Endothelial cell of umbilical vein (primary cell): ENCODE measurements around the gene IWS1. TPM values are rescaled to one million over a fixed set of nuclear protein-coding genes. Genes with fewer than 3 reads are reported as not detected.

Experiments used
- BruUV-seq: library from RNA; stranded (reverse); fragments of 400-500 nt; replicated peaks from 2 replicates; lab custom pipeline; 2021; lab: Mats Ljungman, UMichigan
- CTCF ChIA-PET: fragments of 300-600, 350-600 bp; sonication (Branson Sonifier 250); formaldehyde crosslinking; loops from one replicate; lab custom pipeline; 2021; ENCODE audit warnings: antibody characterized with exemption, inconsistent platforms; lab: Charles Lee
- POLR2A ChIA-PET: fragments of 300-600, 350-600 bp; sonication (Branson Sonifier 250); formaldehyde crosslinking; loops from one replicate; lab custom pipeline; 2021; ENCODE audit warnings: antibody characterized with exemption, inconsistent platforms; lab: Charles Lee
- DNase-seq: peaks from one replicate; pipeline ENCODE4 v3.0.0-alpha.2; 2011; ENCODE audit warnings: low read depth, low spot score
- FAIRE-seq: peaks from 2 replicates; lab custom pipeline; 2011; peaks lifted over from hg19 to GRCh38; lab: Jason Lieb, UNC
- H2AFZ ChIP-seq: 2 replicates; pipeline ENCODE4 v1.6.0; 2012; ENCODE audit warnings: low read depth, low read length, control low read depth, inconsistent platforms
- H3K27ac ChIP-seq: 2 replicates; pipeline ENCODE4 v1.5.1; 2011; ENCODE audit warnings: low read depth, mild to moderate bottlenecking, control low read depth, low read length, moderate library complexity; ENCODE audit not compliant: insufficient read depth
- H3K27me3 ChIP-seq, 2 experiments: 2 replicates each; pipeline versions ENCODE4 v1.6.0 to v1.6.1; 2011; ENCODE audit warnings: low read length in 2 of 2, mixed read lengths in 1 of 2; ENCODE audit not compliant: control insufficient read depth in 2 of 2, insufficient read depth in 2 of 2
- H3K36me3 ChIP-seq, 2 experiments: 2 replicates in 1 of 2; 3 replicates in 1 of 2; pipeline ENCODE4 v1.5.1; 2011; ENCODE audit warnings: low read length in 2 of 2, mild to moderate bottlenecking in 1 of 2, moderate library complexity in 1 of 2; ENCODE audit not compliant: control insufficient read depth in 2 of 2, insufficient read depth in 2 of 2; ENCODE audit errors: extremely low read depth in 1 of 2
- H3K4me1 ChIP-seq: 3 replicates; pipeline ENCODE4 v1.5.1; 2011; ENCODE audit warnings: mild to moderate bottlenecking, low read length; ENCODE audit not compliant: control insufficient read depth, insufficient read depth; ENCODE audit errors: extremely low read depth
- H3K4me2 ChIP-seq: 2 replicates; pipeline ENCODE4 v1.6.1; 2011; ENCODE audit warnings: low read length, control low read depth, mixed read lengths; ENCODE audit not compliant: insufficient read depth
- H3K4me3 ChIP-seq, 3 experiments: fragments of 200-600 bp in 1 of 3; sonication (generic), shearing (Covaris generic) in 1 of 3; replicated peaks in 1 of 3; 2 replicates each; pipeline ENCODE4 v1.5.1; 2011 to 2016; ENCODE audit warnings: control low read depth in 3 of 3, low read length in 3 of 3, mild to moderate bottlenecking in 2 of 3, inconsistent platforms in 1 of 3, low read depth in 1 of 3, moderate library complexity in 1 of 3; ENCODE audit not compliant: insufficient read depth in 1 of 3
- H3K79me2 ChIP-seq: 2 replicates; pipeline ENCODE4 v1.6.0; 2012; ENCODE audit warnings: low read length, inconsistent platforms; ENCODE audit not compliant: control insufficient read depth, insufficient read depth
- H3K9ac ChIP-seq: replicated peaks from 2 replicates; pipeline ENCODE3; 2011; ENCODE audit warnings: low read length, control low read depth; ENCODE audit not compliant: insufficient read depth; ENCODE audit errors: extremely low read depth
- H3K9me1 ChIP-seq: replicated peaks from 3 replicates; pipeline ENCODE4 v1.6.0; 2011; ENCODE audit warnings: mild to moderate bottlenecking, low read length; ENCODE audit not compliant: control insufficient read depth, insufficient read depth; ENCODE audit errors: extremely low read depth
- H3K9me3 ChIP-seq: replicated peaks from 2 replicates; pipeline ENCODE4 v1.5.1; 2012; ENCODE audit warnings: low read length, inconsistent platforms; ENCODE audit not compliant: control insufficient read depth, insufficient read depth
- H4K20me1 ChIP-seq: replicated peaks from 2 replicates; pipeline ENCODE3; 2011; ENCODE audit warnings: mild to moderate bottlenecking, low read length; ENCODE audit not compliant: control insufficient read depth, insufficient read depth; ENCODE audit errors: extremely low read depth
- CTCF ChIP-seq, 2 donors: IDR thresholded peaks; 1 replicate in 1 of 2; 2 replicates in 1 of 2; pipeline ENCODE4 v1.5.1; 2011; ENCODE audit warnings: low read length in 2 of 2, mild to moderate bottlenecking in 2 of 2, moderate library complexity in 2 of 2, control low read depth in 1 of 2, inconsistent platforms in 1 of 2, low read depth in 1 of 2; ENCODE audit not compliant: insufficient read depth in 1 of 2; ENCODE audit errors: extremely low read depth in 1 of 2
- EZH2 ChIP-seq: IDR thresholded peaks from 2 replicates; pipeline ENCODE4 v1.6.1; 2012; ENCODE audit warnings: borderline replicate concordance, low read depth, mild to moderate bottlenecking, moderate library complexity, low read length, inconsistent platforms; ENCODE audit not compliant: severe bottlenecking
- FOS ChIP-seq: IDR thresholded peaks from 2 replicates; pipeline ENCODE4 v1.6.1; 2011; ENCODE audit warnings: mild to moderate bottlenecking, low read length, moderate library complexity, borderline replicate concordance; ENCODE audit not compliant: insufficient read depth
- GATA2 ChIP-seq: IDR thresholded peaks from 2 replicates; pipeline ENCODE4 v1.7.0; 2011; ENCODE audit warnings: low read depth, mild to moderate bottlenecking, moderate library complexity, mixed read lengths, low read length; ENCODE audit not compliant: insufficient read length, insufficient read depth
- JUN ChIP-seq: IDR thresholded peaks from 2 replicates; pipeline ENCODE4 v1.6.1; 2011; ENCODE audit warnings: borderline replicate concordance, low read depth; ENCODE audit not compliant: insufficient read length, insufficient read depth
- MAX ChIP-seq: IDR thresholded peaks from 2 replicates; pipeline ENCODE4 v1.6.1; 2011; ENCODE audit not compliant: insufficient read depth, insufficient read length
- MYC ChIP-seq: IDR thresholded peaks from one replicate; pipeline ENCODE4 v1.6.1; 2011; ENCODE audit warnings: mild to moderate bottlenecking, low read depth, low read length
- POLR2A ChIP-seq: IDR thresholded peaks from 2 replicates; pipeline ENCODE4 v1.6.1; 2012; ENCODE audit warnings: low read depth, mild to moderate bottlenecking, control low read depth, low read length
- POLR2AphosphoS5 ChIP-seq: IDR thresholded peaks from 2 replicates; pipeline ENCODE4 v1.6.1; 2012; ENCODE audit warnings: low read depth, mild to moderate bottlenecking, control low read depth, low read length, moderate library complexity; ENCODE audit not compliant: insufficient read depth
- dilution Hi-C: fragments of 300-500 bp; cut with MboI; formaldehyde crosslinking; loops from one replicate; pipeline ENCODE4 v1.15.0; 2019; ENCODE audit warnings: low sequenced_read_pairs; ENCODE audit not compliant: extremely low pct_ligation_motif_present
- intact Hi-C: fragments of 100-400 bp; cut with micrococcal nuclease; formaldehyde crosslinking; loops from one replicate; pipeline ENCODE4 v1.10.0; 2022
- polyA plus RNA-seq, 4 experiments: library from polyadenylated mRNA; depleted of rRNA in 3 of 4; stranded (reverse) in 3 of 4; unstranded in 1 of 4; fragments of >200 nt; gene quantifications; 2 replicates each; pipeline versions ENCODE4 v1.2.1 to v1.2.3, GENCODE V29; 2011 to 2012; ENCODE audit warnings: missing spikeins in 1 of 4
- total RNA-seq: library from RNA; stranded (reverse); gene quantifications from 2 replicates; pipeline ENCODE4 v1.2.3, GENCODE V29; 2021

Gene IWS1
- total and polyA plus RNA-seq, 2 donors (not counting 3 experiments of a cell fraction or from before 2014, with no cell fraction given), result 14.7 to 51.0 TPM

GRCh38 chr2:127559454-127559853 lies 33.2 kb upstream of the IWS1 start:
- Histone ChIP-seq H3K9me1 (no peaks in the 10 kb centered on the region), H3K36me3 (no peaks in the 10 kb centered on the region), H3K4me1 (no peaks in the 10 kb centered on the region), H3K9me3 (no peaks in the 10 kb centered on the region), H2AFZ (no peak overlapping the region), H3K9ac (no peak overlapping the region), H3K27ac (no peak overlapping the region), H3K79me2 (no peaks in the 10 kb centered on the region), H3K4me3 (no peak overlapping the region), H3K27me3 (peaks cover 19 to 23% of the 10 kb centered on the region in 2 experiments), H4K20me1 (no peaks in the 10 kb centered on the region), H3K4me2 (no peak overlapping the region)
- no peak for DNase-seq
- TF ChIP-seq EZH2 (no peak), POLR2AphosphoS5 (no peak), MAX (no peak), MYC (no peak), POLR2A (no peak), CTCF (IDR thresholded peaks at IDR 0.05; ENCODE audit: extremely low read depth in 1 of 2, insufficient read depth in 1 of 2, low read depth in 1 of 2, low read length in 2 of 2) (no peak), JUN (no peak), FOS (no peak), GATA2 (no peak)
- CTCF ChIA-PET, result interaction anchor here (0.6 to 1.1 kb wide), 3 partner anchors 9 to 32 kb away, joined by 3 read pairs; no protein-coding TSS in a partner anchor
- no peak for FAIRE-seq
- POLR2A ChIA-PET, result no interaction called here
- dilution Hi-C loops, result no loop called here
- intact Hi-C loops, result no loop called here
- BruUV-seq, result no TSS peak
